Dendritic cell treated with granulocyte-macrophage colony-stimulating factor and Interleukin-4, amounts not matched to agents 40 ng/mL and 50 ng/mL, for 4 days (primary cell): ENCODE results near the gene CCDC30.

ENCODE experiments used
- H3K27ac Mint-ChIP-seq: one replicate; pipeline ENCODE4 v1.8.0; 2022; ENCODE audit warnings: mild to moderate bottlenecking, mixed read lengths
- H3K27me3 Mint-ChIP-seq: one replicate; pipeline ENCODE4 v1.8.0; 2022; ENCODE audit warnings: mild to moderate bottlenecking, mixed read lengths
- H3K36me3 Mint-ChIP-seq: one replicate; pipeline ENCODE4 v1.8.0; 2022; ENCODE audit warnings: low read depth, mixed read lengths
- H3K4me1 Mint-ChIP-seq: one replicate; pipeline ENCODE4 v1.8.0; 2022; ENCODE audit warnings: low read depth, mixed read lengths
- H3K4me3 Mint-ChIP-seq: one replicate; pipeline ENCODE4 v1.8.0; 2022; ENCODE audit warnings: mild to moderate bottlenecking, moderate library complexity, mixed read lengths
- H3K9me3 Mint-ChIP-seq: one replicate; pipeline ENCODE4 v1.8.0; 2022; ENCODE audit warnings: mixed read lengths
- intact Hi-C: fragments of 100-400 bp; cut with micrococcal nuclease; formaldehyde crosslinking; loops from one replicate; pipeline ENCODE4 v1.15.0; 2022

Gene CCDC30

GRCh38 chr1:42518908-42519307 lies 55.8 kb downstream of the CCDC30 start:
- no peaks in the 10 kb centered on the region for H3K27me3 Mint-ChIP-seq
- H3K9me3 Mint-ChIP-seq = peaks cover 52% of the 10 kb centered on the region
- H3K4me1 Mint-ChIP-seq = no peaks in the 10 kb centered on the region
- no peaks in the 10 kb centered on the region for H3K36me3 Mint-ChIP-seq
- no peak overlapping the region for H3K4me3 Mint-ChIP-seq
- H3K27ac Mint-ChIP-seq = no peak overlapping the region
- intact Hi-C loops = no loop called here

GRCh38 chr1:42523171-42523570 lies 60.1 kb downstream of the CCDC30 start:
- Mint-ChIP-seq H3K36me3 (no peaks in the 10 kb centered on the region), H3K9me3 (peaks cover 36% of the 10 kb centered on the region), H3K4me3 (no peak overlapping the region), H3K27me3 (no peaks in the 10 kb centered on the region), H3K4me1 (no peaks in the 10 kb centered on the region), H3K27ac (no peak overlapping the region)
- intact Hi-C loops = no loop called here

GRCh38 chr1:42524330-42524729 lies 61.2 kb downstream of the CCDC30 start:
- no peaks in the 10 kb centered on the region for H3K27me3 Mint-ChIP-seq
- peaks cover 25% of the 10 kb centered on the region for H3K9me3 Mint-ChIP-seq
- no peak overlapping the region for H3K27ac Mint-ChIP-seq
- H3K4me1 Mint-ChIP-seq = no peaks in the 10 kb centered on the region
- H3K4me3 Mint-ChIP-seq = no peak overlapping the region
- H3K36me3 Mint-ChIP-seq = no peaks in the 10 kb centered on the region
- intact Hi-C loops = no loop called here

DNA sequence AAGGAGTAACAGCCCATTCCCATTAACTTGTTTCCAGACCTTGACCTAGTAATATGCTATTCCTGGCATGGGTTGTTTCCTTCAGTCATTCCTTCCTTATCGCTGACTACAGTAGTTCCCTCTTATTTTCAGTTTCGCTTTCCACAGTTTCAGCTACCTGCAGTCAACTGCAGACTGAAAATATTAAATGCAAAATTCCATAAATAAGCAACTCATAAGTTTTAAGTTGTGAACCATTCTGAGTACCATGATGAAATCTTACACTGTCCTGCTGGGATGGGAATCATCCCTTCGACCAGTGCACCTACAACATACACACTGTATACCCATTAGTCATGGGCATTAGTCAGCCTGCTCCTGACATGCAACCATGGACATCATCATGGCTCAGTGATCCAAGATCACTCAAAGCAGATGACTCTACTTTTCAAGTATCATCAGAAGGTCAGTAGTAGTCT lies 66.7 kb downstream of the CCDC30 start:
- Mint-ChIP-seq H3K36me3 (no peaks in the 10 kb centered on the region), H3K27ac (no peak overlapping the region), H3K9me3 (peaks cover 11% of the 10 kb centered on the region), H3K4me3 (no peak overlapping the region), H3K27me3 (no peaks in the 10 kb centered on the region), H3K4me1 (peaks cover 7% of the 10 kb centered on the region)
- intact Hi-C loops = no loop called here

DNA sequence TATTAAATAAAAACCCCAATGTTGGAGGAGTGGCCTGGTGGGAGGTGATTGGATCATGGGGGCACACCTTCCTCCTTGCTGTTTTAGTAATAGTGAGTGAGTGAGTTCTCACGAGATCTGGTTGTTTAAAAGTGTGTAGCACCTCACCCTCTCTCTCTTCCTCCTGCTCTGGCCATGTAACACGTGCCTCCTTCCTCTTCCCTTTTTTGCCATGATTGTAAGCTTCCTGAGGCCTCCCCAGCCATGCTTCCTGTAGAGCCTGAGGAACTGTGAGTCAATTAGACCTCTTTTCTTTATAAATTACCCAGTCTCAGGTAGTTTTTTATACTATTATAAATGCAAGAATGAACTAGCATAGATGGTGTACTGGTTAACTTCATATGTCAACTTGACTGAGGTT lies 68.0 kb downstream of the CCDC30 start:
- intact Hi-C loops = no loop called here
- no peaks in the 10 kb centered on the region for H3K36me3 Mint-ChIP-seq
- H3K4me3 Mint-ChIP-seq = no peak overlapping the region
- H3K9me3 Mint-ChIP-seq = peaks cover 11% of the 10 kb centered on the region
- no peaks in the 10 kb centered on the region for H3K27me3 Mint-ChIP-seq
- H3K27ac Mint-ChIP-seq = no peak overlapping the region
- H3K4me1 Mint-ChIP-seq = peaks cover 7% of the 10 kb centered on the region

- Mint-ChIP-seq H3K4me1 (peaks cover 7% of the 10 kb centered on the region), H3K36me3 (no peaks in the 10 kb centered on the region), H3K4me3 (no peak overlapping the region), H3K27me3 (no peaks in the 10 kb centered on the region), H3K27ac (no peak overlapping the region), H3K9me3 (peaks cover 23% of the 10 kb centered on the region)
- intact Hi-C loops = no loop called here
These were observed 70.2 kb downstream of the CCDC30 start for GRCh38 chr1:42533101-42533863.

- Mint-ChIP-seq H3K27ac (no peak overlapping the region), H3K4me3 (no peak overlapping the region), H3K36me3 (no peaks in the 10 kb centered on the region), H3K27me3 (no peaks in the 10 kb centered on the region), H3K9me3 (peaks cover 11% of the 10 kb centered on the region), H3K4me1 (no peaks in the 10 kb centered on the region)
- intact Hi-C loops = no loop called here
These were observed 78.0 kb downstream of the CCDC30 start for GRCh38 chr1:42541104-42541503.

- Mint-ChIP-seq H3K27me3 (no peaks in the 10 kb centered on the region), H3K36me3 (no peaks in the 10 kb centered on the region), H3K4me3 (no peak overlapping the region), H3K4me1 (no peaks in the 10 kb centered on the region), H3K9me3 (no peaks in the 10 kb centered on the region), H3K27ac (no peak overlapping the region)
- intact Hi-C loops = no loop called here
These were observed 88.1 kb downstream of the CCDC30 start for GRCh38 chr1:42551180-42551579.

GRCh38 chr1:42551590-42551989 lies 88.5 kb downstream of the CCDC30 start:
- no peaks in the 10 kb centered on the region for H3K27me3 Mint-ChIP-seq
- H3K4me1 Mint-ChIP-seq = no peaks in the 10 kb centered on the region
- intact Hi-C loops = no loop called here
- no peak overlapping the region for H3K4me3 Mint-ChIP-seq
- H3K9me3 Mint-ChIP-seq = no peaks in the 10 kb centered on the region
- H3K36me3 Mint-ChIP-seq = no peaks in the 10 kb centered on the region
- H3K27ac Mint-ChIP-seq = no peak overlapping the region

DNA sequence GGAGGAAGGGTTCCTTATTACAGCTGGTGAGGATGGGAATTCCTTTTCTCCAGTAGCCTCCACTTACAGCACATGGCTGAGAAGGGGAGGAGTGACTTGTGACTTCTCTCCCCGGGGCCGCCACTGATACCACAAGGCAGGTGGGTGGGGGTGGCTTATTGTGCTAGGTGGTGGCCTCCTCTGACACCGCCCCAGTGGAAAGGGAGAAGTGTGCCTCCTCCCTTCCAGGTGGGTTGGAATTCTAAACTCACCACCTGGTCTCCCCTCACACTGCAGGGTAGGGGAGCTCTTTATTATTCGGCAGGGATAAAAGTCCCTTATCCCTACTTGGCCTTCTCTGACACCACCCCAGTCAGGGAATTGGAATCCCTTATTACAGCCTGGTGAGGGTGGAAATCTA lies 89.5 kb downstream of the CCDC30 start:
- Mint-ChIP-seq H3K27ac (no peak overlapping the region), H3K9me3 (no peaks in the 10 kb centered on the region)

DNA sequence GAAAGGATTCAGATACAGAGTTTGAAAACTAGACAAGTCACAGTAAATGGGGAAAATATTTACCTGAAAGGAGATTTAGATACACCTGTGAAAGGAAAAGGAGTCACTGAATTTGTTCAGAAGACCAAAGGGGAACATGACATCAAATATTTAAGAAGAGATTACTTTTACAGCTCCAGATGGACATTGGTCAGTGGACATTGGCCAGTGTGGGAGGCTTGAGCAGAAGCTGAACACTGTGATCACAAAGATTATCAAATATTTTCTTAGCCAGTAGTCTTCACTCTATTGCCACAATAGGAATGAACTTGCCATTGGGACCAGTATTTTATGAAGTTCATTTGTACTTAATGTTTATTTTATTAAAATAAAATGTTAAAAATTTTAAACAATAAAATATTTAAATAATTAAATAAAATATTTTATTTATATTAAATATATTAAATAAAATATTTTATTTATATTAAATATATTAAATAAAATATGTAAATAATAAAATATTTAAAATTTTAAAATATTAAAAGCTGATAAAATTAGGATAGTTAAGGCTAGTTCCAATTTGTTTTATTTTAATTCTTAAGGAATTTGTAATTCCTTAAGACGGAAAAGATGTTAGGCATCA lies 94.3 kb downstream of the CCDC30 start:
- no peak overlapping the region for H3K4me3 Mint-ChIP-seq
- H3K4me1 Mint-ChIP-seq = no peaks in the 10 kb centered on the region
- intact Hi-C loops = no loop called here
- H3K36me3 Mint-ChIP-seq = peaks cover 5% of the 10 kb centered on the region
- H3K27me3 Mint-ChIP-seq = no peaks in the 10 kb centered on the region
- peaks cover 16% of the 10 kb centered on the region for H3K9me3 Mint-ChIP-seq
- no peak overlapping the region for H3K27ac Mint-ChIP-seq

More for the DNA sequence above, 89.5 kb downstream of the CCDC30 start:
- intact Hi-C loops = no loop called here
- no peaks in the 10 kb centered on the region for H3K4me1 Mint-ChIP-seq
- no peaks in the 10 kb centered on the region for H3K27me3 Mint-ChIP-seq
- H3K4me3 Mint-ChIP-seq = no peak overlapping the region
- H3K36me3 Mint-ChIP-seq = no peaks in the 10 kb centered on the region

DNA sequence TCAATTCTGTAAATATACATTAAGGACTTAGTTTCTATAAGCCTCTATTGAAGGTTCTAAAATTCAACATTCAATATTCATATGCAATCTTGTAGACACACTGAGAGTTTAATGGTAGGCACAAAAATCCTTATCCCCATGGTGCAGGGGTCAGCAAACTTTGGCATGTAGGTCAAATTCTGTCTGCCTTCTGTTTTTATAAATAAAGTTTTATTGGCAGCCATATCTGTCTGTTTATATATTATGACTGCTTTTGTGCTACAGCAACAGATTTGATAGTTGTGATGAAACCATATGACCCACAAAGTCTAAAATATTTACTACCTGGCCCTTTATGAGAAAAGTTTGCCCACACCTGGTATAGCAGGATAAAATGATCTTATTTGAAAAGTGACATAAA lies 104.0 kb downstream of the CCDC30 start:
- Mint-ChIP-seq H3K27me3 (no peaks in the 10 kb centered on the region), H3K9me3 (no peaks in the 10 kb centered on the region), H3K27ac (no peak overlapping the region), H3K36me3 (no peaks in the 10 kb centered on the region), H3K4me3 (no peak overlapping the region), H3K4me1 (peaks cover 11% of the 10 kb centered on the region)
- intact Hi-C loops = no loop called here

- intact Hi-C loops = loop anchor here (5.0 kb wide), 1 partner anchor 495 kb away; no protein-coding TSS in a partner anchor
- Mint-ChIP-seq H3K27ac (no peak overlapping the region), H3K4me1 (no peaks in the 10 kb centered on the region), H3K4me3 (no peak overlapping the region), H3K9me3 (no peaks in the 10 kb centered on the region), H3K36me3 (no peaks in the 10 kb centered on the region), H3K27me3 (no peaks in the 10 kb centered on the region)
These were observed 113.8 kb downstream of the CCDC30 start for GRCh38 chr1:42576935-42577334.

DNA sequence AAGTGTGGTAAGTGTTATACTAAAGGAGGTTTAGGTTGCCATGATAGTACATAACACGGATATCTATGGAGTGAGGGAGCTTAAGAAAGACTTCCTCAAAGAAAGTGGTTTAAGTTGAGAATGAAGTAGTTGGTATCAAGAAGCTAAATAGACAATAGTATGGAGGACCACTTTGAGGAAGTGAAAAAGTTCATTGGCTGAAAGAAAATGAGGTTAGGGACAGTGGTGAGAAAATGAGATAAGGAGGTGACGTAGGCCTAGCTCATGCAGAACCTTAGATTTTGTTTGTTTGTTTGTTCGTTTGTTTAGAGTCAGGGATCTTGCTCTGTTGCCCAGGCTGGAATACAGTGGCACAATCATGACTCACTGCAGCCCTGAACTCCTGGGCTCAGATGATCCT lies 122.9 kb downstream of the CCDC30 start:
- Mint-ChIP-seq H3K4me3 (no peak overlapping the region), H3K36me3 (peaks cover 15% of the 10 kb centered on the region), H3K9me3 (peaks cover 37% of the 10 kb centered on the region), H3K27ac (no peak overlapping the region), H3K4me1 (peaks cover 6% of the 10 kb centered on the region), H3K27me3 (no peaks in the 10 kb centered on the region)
- intact Hi-C loops = no loop called here
